GM12892 (cell line): ENCODE data around the gene PLA2G2F.

ENCODE experiments used
- POLR2A ChIP-seq: IDR thresholded peaks from 2 replicates; pipeline ENCODE4 v1.6.1; 2011; ENCODE audit warnings: low read depth, low read length, control low read depth
- POLR2AphosphoS5 ChIP-seq: IDR thresholded peaks from 2 replicates; pipeline ENCODE4 v1.6.1; 2011; ENCODE audit warnings: low read depth, low read length, control low read depth

DNA sequence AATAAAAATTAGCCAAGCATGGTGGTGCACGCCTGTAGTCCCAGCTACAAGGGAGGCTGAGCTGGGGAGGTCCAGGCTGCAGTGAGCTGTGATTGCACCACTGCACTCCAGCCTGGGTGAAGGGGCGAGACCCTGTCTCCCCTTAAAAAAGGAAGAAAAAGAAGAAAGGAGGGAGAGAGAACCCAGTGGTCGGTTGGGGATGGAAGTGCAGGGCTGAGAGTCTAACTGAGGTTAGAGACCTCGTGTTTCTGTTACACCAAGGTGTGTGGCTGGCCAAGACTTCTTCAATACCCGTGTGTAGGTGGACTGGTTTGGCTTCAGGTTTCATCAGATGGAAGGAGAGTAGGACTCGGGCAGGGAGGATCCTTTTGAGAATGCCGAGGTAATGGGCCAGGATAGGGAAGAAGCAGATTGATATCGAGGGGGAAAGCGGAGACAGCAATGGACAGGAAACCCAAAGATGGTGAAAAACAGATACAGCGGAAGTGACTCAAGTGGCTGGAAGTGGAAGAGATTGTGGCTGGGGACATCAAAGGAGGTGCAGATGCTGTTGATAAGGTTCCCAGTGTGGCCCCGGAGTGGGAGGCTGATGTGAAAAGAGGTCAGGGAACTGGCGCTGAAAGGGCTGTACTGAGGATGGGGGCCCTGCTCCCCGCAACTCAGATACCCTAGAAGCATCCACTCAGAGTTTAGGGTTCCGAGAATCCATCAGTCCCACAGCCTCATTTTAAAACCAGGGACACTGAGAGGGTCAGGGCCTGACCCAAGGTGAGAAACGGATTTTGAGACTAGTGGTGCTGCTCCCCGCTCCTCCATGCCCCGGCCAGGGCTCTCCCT, 46.1 kb downstream of the PLA2G2F start:
- no peak for TF ChIP-seq POLR2A
- TF ChIP-seq POLR2AphosphoS5 = no peak
